ENCODE measurements around the gene TRIP10.

DNA sequence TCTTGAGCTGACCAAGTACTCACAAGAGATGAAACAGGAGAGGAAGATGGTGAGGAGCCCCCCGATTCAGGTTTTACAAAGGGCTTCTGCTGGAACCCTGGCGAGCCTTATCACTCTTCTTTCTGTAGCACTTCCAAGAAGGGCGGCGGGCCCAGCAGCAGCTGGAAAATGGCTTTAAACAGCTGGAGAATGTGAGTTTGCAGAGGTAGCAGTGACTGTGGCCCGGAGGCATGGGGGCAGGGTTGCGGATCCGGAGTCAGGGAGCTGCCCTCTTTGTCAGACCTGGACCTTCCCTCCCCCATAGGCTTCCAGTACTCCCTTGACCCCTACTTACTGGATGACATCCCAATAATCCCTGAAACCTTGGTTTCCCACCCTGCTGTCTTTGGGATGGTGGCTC lies 3.6 kb downstream of the TRIP10 start:
- TF ChIP-seq, protein P1, sequence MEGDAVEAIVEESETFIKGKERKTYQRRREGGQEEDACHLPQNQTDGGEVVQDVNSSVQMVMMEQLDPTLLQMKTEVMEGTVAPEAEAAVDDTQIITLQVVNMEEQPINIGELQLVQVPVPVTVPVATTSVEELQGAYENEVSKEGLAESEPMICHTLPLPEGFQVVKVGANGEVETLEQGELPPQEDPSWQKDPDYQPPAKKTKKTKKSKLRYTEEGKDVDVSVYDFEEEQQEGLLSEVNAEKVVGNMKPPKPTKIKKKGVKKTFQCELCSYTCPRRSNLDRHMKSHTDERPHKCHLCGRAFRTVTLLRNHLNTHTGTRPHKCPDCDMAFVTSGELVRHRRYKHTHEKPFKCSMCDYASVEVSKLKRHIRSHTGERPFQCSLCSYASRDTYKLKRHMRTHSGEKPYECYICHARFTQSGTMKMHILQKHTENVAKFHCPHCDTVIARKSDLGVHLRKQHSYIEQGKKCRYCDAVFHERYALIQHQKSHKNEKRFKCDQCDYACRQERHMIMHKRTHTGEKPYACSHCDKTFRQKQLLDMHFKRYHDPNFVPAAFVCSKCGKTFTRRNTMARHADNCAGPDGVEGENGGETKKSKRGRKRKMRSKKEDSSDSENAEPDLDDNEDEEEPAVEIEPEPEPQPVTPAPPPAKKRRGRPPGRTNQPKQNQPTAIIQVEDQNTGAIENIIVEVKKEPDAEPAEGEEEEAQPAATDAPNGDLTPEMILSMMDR (IDR thresholded peaks at IDR 0.05), result no peak
- TF ChIP-seq EP300 (IDR thresholded peaks at IDR 0.05) (no peak), POLR2A (IDR thresholded peaks at IDR 0.05) (no peak)
